ENCODE measurements around the gene SPATA46.
A peak's percentile ranks its signal among the peaks of the same experiment; 100 is the strongest.

DNA sequence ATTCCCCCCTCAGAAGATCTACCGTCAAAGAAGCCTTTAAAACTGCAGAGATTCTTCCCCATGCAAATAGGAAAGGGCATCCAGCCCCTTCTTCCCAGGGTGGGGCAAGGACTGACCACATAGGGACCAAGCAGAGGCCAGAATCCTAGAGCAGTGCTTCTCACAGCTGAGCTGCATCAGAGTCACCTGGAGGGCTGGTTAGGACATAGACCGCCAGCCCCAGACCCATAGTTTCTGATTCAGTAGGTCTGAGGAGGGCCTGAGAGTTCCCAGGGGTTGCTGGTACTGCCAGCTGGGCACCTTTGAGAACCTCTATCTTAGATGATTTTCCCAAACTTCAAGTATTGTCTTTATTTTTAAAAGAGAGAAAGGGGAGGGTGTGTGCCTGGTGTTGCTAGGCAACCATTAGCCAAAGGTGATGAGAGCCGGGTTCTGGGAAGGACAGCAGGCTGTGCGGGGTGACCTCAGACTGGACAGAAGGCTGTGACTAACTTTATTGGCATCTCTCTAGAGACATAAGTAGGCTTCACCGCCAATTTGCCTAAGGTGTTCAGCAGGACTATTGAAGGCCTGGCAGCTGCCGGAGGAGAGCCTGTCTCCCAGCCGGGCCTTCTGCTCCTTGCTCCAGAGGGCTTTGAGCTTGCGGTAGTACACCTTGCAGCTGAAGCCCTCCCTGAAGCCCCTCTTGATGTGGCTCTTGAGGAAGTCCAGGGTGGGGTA is 3.0 kb downstream of the SPATA46 start:
- no peak for TF ChIP-seq CTCF (IDR thresholded peaks at IDR 0.05 in 2 of 3, conservative IDR thresholded peaks at IDR 0.05 in 1 of 3; ENCODE audit: borderline replicate concordance in 1 of 3, insufficient read depth in 1 of 3, low read depth in 2 of 3, low read length in 2 of 3)
- TF ChIP-seq EZH2phosphoT487 (IDR thresholded peaks at IDR 0.05; ENCODE audit: borderline replicate concordance): no peak
- TF ChIP-seq ZNF274 (IDR thresholded peaks at IDR 0.05; ENCODE audit: low read depth, low read length): no peak
- TF ChIP-seq, protein P1, sequence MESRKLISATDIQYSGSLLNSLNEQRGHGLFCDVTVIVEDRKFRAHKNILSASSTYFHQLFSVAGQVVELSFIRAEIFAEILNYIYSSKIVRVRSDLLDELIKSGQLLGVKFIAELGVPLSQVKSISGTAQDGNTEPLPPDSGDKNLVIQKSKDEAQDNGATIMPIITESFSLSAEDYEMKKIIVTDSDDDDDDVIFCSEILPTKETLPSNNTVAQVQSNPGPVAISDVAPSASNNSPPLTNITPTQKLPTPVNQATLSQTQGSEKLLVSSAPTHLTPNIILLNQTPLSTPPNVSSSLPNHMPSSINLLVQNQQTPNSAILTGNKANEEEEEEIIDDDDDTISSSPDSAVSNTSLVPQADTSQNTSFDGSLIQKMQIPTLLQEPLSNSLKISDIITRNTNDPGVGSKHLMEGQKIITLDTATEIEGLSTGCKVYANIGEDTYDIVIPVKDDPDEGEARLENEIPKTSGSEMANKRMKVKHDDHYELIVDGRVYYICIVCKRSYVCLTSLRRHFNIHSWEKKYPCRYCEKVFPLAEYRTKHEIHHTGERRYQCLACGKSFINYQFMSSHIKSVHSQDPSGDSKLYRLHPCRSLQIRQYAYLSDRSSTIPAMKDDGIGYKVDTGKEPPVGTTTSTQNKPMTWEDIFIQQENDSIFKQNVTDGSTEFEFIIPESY (IDR thresholded peaks at IDR 0.05; ENCODE audit: extremely low read depth, insufficient replicate concordance, low read length): no peak
- TF ChIP-seq TCF7L2 (IDR thresholded peaks at IDR 0.05; ENCODE audit: borderline replicate concordance, extremely low read depth, insufficient read depth, insufficient read length): no peak
- no peak for TF ChIP-seq POLR2A (IDR thresholded peaks at IDR 0.05; ENCODE audit: borderline replicate concordance, extremely low read depth, insufficient read depth, insufficient read length)
- TF ChIP-seq FOSL1 (IDR thresholded peaks at IDR 0.05; ENCODE audit: low read depth): peak; percentile 24; the same call in 1 of the 2 replicates
- TF ChIP-seq SRF (IDR thresholded peaks at IDR 0.05; ENCODE audit: low read depth): no peak
- no peak for TF ChIP-seq POLR2AphosphoS5 (IDR thresholded peaks at IDR 0.05; ENCODE audit: low read depth, low read length)
- no peak for TF ChIP-seq CEBPB (IDR thresholded peaks at IDR 0.05; ENCODE audit: low read depth)
- TF ChIP-seq RAD21 (IDR thresholded peaks at IDR 0.05; ENCODE audit: low read depth): no peak
- no peak for TF ChIP-seq EZH2 (IDR thresholded peaks at IDR 0.05)
- no peak for TF ChIP-seq YY1 (IDR thresholded peaks at IDR 0.05; ENCODE audit: extremely low read depth, insufficient replicate concordance, low read depth, low read length)

All from HCT116 (cell line).